Smooth muscle cell (in vitro differentiated cells): ENCODE data around the gene CTDP1. TPM values are rescaled to one million over a fixed set of nuclear protein-coding genes. Genes with fewer than 3 reads are reported as not detected.
"Not testable (repeated sequence)": the region's sequence is repeated elsewhere in the genome, so short reads cannot be mapped to it uniquely, and the experiment has no call there.

Experiments
- DNase-seq: peaks from one replicate; lab custom pipeline; 2025; ENCODE audit not compliant: unreplicated experiment; lab: John Stamatoyannopoulos, UW
- H2AFZ ChIP-seq: fragments of 200-600 bp; sonication (generic); 2 replicates; pipeline ENCODE4 v1.6.0; 2016; ENCODE audit warnings: antibody characterized with exemption, low read depth, mild to moderate bottlenecking
- H3F3A ChIP-seq: fragments of 200-600 bp; sonication (generic); 2 replicates; pipeline ENCODE4 v1.6.0; 2017; ENCODE audit warnings: antibody characterized with exemption, low read depth
- H3K27ac ChIP-seq: fragments of 200-600 bp; sonication (generic); 2 replicates; pipeline ENCODE4 v1.5.1; 2016; ENCODE audit warnings: low read depth, mild to moderate bottlenecking
- H3K27me3 ChIP-seq: fragments of 200-600 bp; sonication (generic); 2 replicates; pipeline ENCODE4 v1.6.1; 2016; ENCODE audit warnings: low read depth, mild to moderate bottlenecking
- H3K36me3 ChIP-seq: fragments of 200-600 bp; sonication (generic); 2 replicates; pipeline ENCODE4 v1.5.1; 2016; ENCODE audit warnings: low read depth
- H3K4me1 ChIP-seq: fragments of 200-600 bp; sonication (generic); 2 replicates; pipeline ENCODE4 v1.5.1; 2016; ENCODE audit warnings: low read depth
- H3K4me2 ChIP-seq: fragments of 200-600 bp; sonication (generic); 2 replicates; pipeline ENCODE4 v1.6.0; 2016; ENCODE audit warnings: mild to moderate bottlenecking
- H3K4me3 ChIP-seq: fragments of 200-600 bp; sonication (generic); 2 replicates; pipeline ENCODE4 v1.5.1; 2016; ENCODE audit warnings: mild to moderate bottlenecking
- H3K79me2 ChIP-seq: fragments of 200-600 bp; sonication (generic); 2 replicates; pipeline ENCODE4 v1.6.0; 2016; ENCODE audit warnings: low read depth, mild to moderate bottlenecking
- H3K9ac ChIP-seq: fragments of 200-600 bp; sonication (generic); 2 replicates; pipeline ENCODE4 v1.6.0; 2016; ENCODE audit warnings: low read depth
- H3K9me3 ChIP-seq: fragments of 200-600 bp; sonication (generic); replicated peaks from 2 replicates; pipeline ENCODE4 v1.5.1; 2016; ENCODE audit warnings: low read depth
- H4K20me1 ChIP-seq: fragments of 200-600 bp; sonication (generic); 2 replicates; pipeline ENCODE4 v1.6.0; 2016; ENCODE audit warnings: low read depth
- WGBS: methylation state at CpG from one replicate; pipeline ENCODE4 v1.1.7; 2016; ENCODE audit warnings: low lambda C conversion rate; 5-methylcytosine and 5-hydroxymethylcytosine counted together
- polyA plus RNA-seq: library from polyadenylated mRNA; unstranded; fragments of >200 nt; fragmentation: Nextera tagmentation; extraction: Ambion mirVana; gene quantifications from 2 replicates; pipeline ENCODE4 v1.2.1, GENCODE V29; 2016
- total RNA-seq: library from RNA; depleted of rRNA; stranded (reverse); fragments of >200 nt; gene quantifications from 2 replicates; pipeline ENCODE4 v1.2.3, GENCODE V29; 2014
- TF ChIP-seq, protein P1 (sequence below): fragments of 200-600 bp; sonication (generic); IDR thresholded peaks from 2 replicates; pipeline ENCODE4 v1.5.1; 2017; ENCODE audit warnings: borderline replicate concordance, mild to moderate bottlenecking, antibody characterized with exemption; ENCODE audit not compliant: insufficient read depth, poor library complexity, severe bottlenecking

Gene CTDP1
- total and polyA plus RNA-seq, 2 experiments from 2014 or later, result 14.1 to 18.4 TPM

DNA sequence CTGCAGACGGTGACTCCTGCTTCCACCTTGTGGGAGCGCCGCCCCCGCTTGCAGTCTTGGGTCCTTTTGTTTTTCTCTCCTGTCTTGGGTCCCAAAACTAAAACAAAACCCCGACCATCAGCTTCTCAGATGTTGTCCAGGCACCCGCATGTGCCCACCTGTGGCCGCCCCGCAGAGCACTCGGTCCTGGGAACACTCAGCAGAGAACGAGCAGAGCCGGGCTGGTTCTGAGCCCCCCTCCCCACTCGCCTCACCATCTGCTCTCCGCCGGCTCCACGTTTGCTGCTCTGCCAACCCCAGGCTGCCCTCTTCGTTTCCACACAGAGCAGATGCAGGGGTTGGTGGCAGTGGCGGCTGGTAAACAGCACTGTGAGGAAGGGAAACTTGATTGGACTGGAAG is 38.5 kb downstream of the CTDP1 start:
- TF ChIP-seq, protein P1, sequence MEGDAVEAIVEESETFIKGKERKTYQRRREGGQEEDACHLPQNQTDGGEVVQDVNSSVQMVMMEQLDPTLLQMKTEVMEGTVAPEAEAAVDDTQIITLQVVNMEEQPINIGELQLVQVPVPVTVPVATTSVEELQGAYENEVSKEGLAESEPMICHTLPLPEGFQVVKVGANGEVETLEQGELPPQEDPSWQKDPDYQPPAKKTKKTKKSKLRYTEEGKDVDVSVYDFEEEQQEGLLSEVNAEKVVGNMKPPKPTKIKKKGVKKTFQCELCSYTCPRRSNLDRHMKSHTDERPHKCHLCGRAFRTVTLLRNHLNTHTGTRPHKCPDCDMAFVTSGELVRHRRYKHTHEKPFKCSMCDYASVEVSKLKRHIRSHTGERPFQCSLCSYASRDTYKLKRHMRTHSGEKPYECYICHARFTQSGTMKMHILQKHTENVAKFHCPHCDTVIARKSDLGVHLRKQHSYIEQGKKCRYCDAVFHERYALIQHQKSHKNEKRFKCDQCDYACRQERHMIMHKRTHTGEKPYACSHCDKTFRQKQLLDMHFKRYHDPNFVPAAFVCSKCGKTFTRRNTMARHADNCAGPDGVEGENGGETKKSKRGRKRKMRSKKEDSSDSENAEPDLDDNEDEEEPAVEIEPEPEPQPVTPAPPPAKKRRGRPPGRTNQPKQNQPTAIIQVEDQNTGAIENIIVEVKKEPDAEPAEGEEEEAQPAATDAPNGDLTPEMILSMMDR, result no peak
- WGBS, result 97% methylated on average over 17 of the region's 17 CpGs

GRCh38 chr18:79718878-79719477 is 39.4 kb downstream of the CTDP1 start:
- TF ChIP-seq, protein P1, result no peak
- Histone ChIP-seq H3K4me2 (no peak overlapping the region), H3K9ac (no peak overlapping the region), H3K27me3 (no peaks in the 10 kb centered on the region), H3K27ac (no peak overlapping the region), H3K9me3 (no peaks in the 10 kb centered on the region), H3K36me3 (no peaks in the 10 kb centered on the region), H3K79me2 (no peaks in the 10 kb centered on the region), H2AFZ (no peak overlapping the region), H3F3A (no peaks in the 10 kb centered on the region), H4K20me1 (peaks cover 5% of the 10 kb centered on the region), H3K4me3 (no peak overlapping the region), H3K4me1 (no peaks in the 10 kb centered on the region)
- DNase-seq, result no peak
- WGBS, result 99% methylated on average over 26 of the region's 30 CpGs

More for the DNA sequence above, 38.5 kb downstream of the CTDP1 start:
- Histone ChIP-seq H3K36me3 (no peaks in the 10 kb centered on the region), H3K4me3 (no peak overlapping the region), H3K4me2 (no peak overlapping the region), H3K27me3 (no peaks in the 10 kb centered on the region), H4K20me1 (peaks cover 5% of the 10 kb centered on the region), H3K27ac (no peak overlapping the region), H3K4me1 (no peaks in the 10 kb centered on the region), H3K9me3 (no peaks in the 10 kb centered on the region), H3F3A (no peaks in the 10 kb centered on the region), H3K9ac (no peak overlapping the region), H2AFZ (no peak overlapping the region), H3K79me2 (no peaks in the 10 kb centered on the region)
- DNase-seq, result no peak

DNA sequence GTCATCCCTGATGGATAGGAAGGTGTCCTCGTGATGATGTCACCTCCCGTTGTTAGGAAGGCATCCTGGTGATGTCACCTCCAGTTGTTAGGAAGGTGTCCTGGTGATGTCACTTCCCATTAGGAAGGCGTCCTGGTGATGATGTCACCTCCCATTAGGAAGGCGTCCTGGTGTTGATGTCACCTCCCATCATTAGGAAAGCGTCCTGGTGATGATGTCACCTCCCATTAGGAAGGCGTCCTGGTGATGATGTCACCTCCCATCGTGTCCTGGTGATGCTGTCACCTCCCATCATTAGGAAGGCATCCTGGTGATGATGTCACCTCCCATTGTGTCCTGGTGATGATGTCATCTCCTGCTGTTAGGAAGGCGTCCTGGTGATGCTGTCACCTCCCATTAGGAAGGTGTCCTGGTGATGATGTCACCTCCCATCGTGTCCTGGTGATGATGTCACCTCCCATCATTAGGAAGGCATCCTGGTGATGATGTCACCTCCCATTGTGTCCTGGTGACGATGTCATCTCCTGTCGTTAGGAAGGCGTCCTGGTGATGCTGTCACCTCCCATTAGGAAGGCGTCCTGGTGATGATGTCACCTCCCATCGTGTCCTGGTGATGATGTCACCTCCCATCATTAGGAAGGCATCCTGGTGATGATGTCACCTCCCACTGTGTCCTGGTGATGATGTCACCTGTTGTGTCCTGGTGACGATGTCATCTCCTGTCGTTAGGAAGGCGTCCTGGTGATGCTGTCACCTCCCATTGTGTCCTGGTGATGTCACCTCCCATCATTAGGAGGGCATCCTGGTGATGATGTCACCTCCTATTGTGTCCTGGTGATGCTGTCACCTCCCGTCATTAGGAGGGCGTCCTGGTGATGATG is 40.1 kb downstream of the CTDP1 start:
- H3K4me1 ChIP-seq, H3K9ac ChIP-seq, H2AFZ ChIP-seq, H3K27ac ChIP-seq, DNase-seq, H3K9me3 ChIP-seq, H3F3A ChIP-seq, H3K4me3 ChIP-seq, H3K79me2 ChIP-seq, H3K4me2 ChIP-seq, H3K36me3 ChIP-seq, H3K27me3 ChIP-seq, H4K20me1 ChIP-seq: not testable (repeated sequence)
- WGBS, result 93% methylated on average over 16 of the region's 19 CpGs

- no peak for DNase-seq
- TF ChIP-seq, protein P1, result no peak
- H3K79me2 ChIP-seq, result peaks cover 3% of the 10 kb centered on the region
- H2AFZ ChIP-seq, result no peak overlapping the region
- peaks cover 14% of the 10 kb centered on the region for H4K20me1 ChIP-seq
- H3K4me1 ChIP-seq, result no peaks in the 10 kb centered on the region
- no peak overlapping the region for H3K9ac ChIP-seq
- H3K27me3 ChIP-seq, result no peaks in the 10 kb centered on the region
- H3K27ac ChIP-seq, result no peak overlapping the region
- H3K4me2 ChIP-seq, result no peak overlapping the region
- H3F3A ChIP-seq, result no peaks in the 10 kb centered on the region
- no peak overlapping the region for H3K4me3 ChIP-seq
- WGBS, result 93% methylated on average over 14 of the region's 14 CpGs
- no peaks in the 10 kb centered on the region for H3K9me3 ChIP-seq
- no peaks in the 10 kb centered on the region for H3K36me3 ChIP-seq
Measured at GRCh38 chr18:79720359-79720733, 40.7 kb downstream of the CTDP1 start.
